Small intestine (tissue), 7 donors: ENCODE measurements around the gene BRD1. TPM values are rescaled to one million over a fixed set of nuclear protein-coding genes. Genes with fewer than 3 reads are reported as not detected.

ENCODE experiments used
- DNase-seq, 2 donors: peaks; one replicate each; pipeline versions ENCODE4 v3.0.0 to v3.0.0-alpha.2; 2013
- FAIRE-seq: peaks from 2 replicates; lab custom pipeline; 2012; peaks lifted over from hg19 to GRCh38; lab: Jason Lieb, UNC
- H3K27ac ChIP-seq, 3 donors: one replicate each; pipeline ENCODE4 v1.5.1; 2013; ENCODE audit warnings: low read length in 2 of 3, mild to moderate bottlenecking in 2 of 3, control low read depth in 1 of 3, inconsistent platforms in 1 of 3, low read depth in 1 of 3, moderate library complexity in 1 of 3
- H3K27me3 ChIP-seq, 3 donors: one replicate each; pipeline ENCODE4 v1.6.1; 2013; ENCODE audit warnings: low read length in 3 of 3, inconsistent platforms in 1 of 3; ENCODE audit not compliant: control insufficient read depth in 3 of 3, insufficient read depth in 3 of 3
- H3K36me3 ChIP-seq, 3 donors: one replicate each; pipeline ENCODE4 v1.6.1; 2013; ENCODE audit warnings: low read length in 3 of 3, inconsistent platforms in 1 of 3, low read depth in 1 of 3, mild to moderate bottlenecking in 1 of 3, moderate library complexity in 1 of 3; ENCODE audit not compliant: control insufficient read depth in 3 of 3, insufficient read depth in 2 of 3
- H3K4me1 ChIP-seq, 3 donors: one replicate each; pipeline ENCODE4 v1.6.1; 2013; ENCODE audit warnings: low read length in 2 of 3, inconsistent platforms in 1 of 3, low read depth in 1 of 3, mild to moderate bottlenecking in 1 of 3, moderate library complexity in 1 of 3; ENCODE audit not compliant: control insufficient read depth in 3 of 3, insufficient read depth in 2 of 3
- H3K4me3 ChIP-seq, 3 donors: one replicate each; pipeline ENCODE4 v1.5.1; 2013; ENCODE audit warnings: low read length in 3 of 3, control low read depth in 1 of 3, inconsistent platforms in 1 of 3, low read depth in 1 of 3, mild to moderate bottlenecking in 1 of 3, moderate library complexity in 1 of 3
- H3K9me3 ChIP-seq, 2 donors: one replicate each; pipeline ENCODE4 v1.6.1; 2013; ENCODE audit warnings: low read depth in 1 of 2, low read length in 1 of 2; ENCODE audit not compliant: control insufficient read depth in 2 of 2, insufficient read depth in 1 of 2
- WGBS, 3 donors: extraction: QIAGEN DNeasy Blood & Tissue Kit; methylation state at CpG; one replicate each; pipeline ENCODE4 v1.1.7; 2013; 5-methylcytosine and 5-hydroxymethylcytosine counted together
- polyA plus RNA-seq, 4 donors: library from polyadenylated mRNA; stranded (reverse) in 3 of 4; unstranded in 1 of 4; fragments of 200-250 nt in 3 of 4; fragments of 120-200 nt in 1 of 4; gene quantifications; one replicate each; pipeline versions ENCODE4 v1.2.1 to v1.2.3, GENCODE V29; 2013
- donor health status: healthy with polysubstance abuse.
- donor health status: control.
- donor health status: control.
- donor health status: Bipolar disorder and iron deficiency.
- donor health status: healthy.

The BRD1 gene
- polyA plus RNA-seq, 4 donors = 18.5 to 33.2 (median 23.9) TPM

DNA sequence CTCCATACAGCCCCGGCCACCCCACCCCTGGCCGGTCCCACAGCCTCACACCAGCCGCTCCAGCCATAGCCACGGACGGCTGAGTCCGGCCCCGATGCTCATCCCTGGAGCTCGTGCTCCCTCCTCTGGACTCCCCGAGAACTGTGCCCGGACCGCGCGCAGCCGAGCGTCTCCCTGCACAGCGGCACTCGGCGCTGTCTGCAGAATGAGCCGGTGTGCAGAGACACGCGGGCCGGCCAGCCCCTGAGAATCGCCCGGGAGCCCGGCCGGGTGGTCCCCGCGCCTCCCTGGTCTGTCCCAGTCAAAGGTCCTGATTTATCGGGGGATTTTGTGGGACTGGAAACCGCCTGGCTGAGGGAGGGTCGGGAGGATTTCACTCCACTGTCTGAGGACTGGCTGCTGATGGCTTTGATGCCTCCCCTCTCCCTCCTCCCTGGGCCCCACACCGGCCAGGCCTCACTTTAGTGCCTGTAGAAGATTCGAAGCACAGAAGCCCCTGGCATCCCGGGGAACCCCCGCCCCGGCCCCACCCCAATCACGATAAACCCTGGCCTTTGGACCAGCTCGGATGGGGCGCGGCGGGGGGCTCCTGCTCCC is 102.7 kb downstream of the BRD1 start:
- Histone ChIP-seq H3K36me3 (no peaks in the 10 kb centered on the region), H3K27ac (no peak overlapping the region), H3K4me1 (no peaks in the 10 kb centered on the region), H3K9me3 (no peaks in the 10 kb centered on the region), H3K27me3 (peaks cover 0 to 7% (median 4%) of the 10 kb centered on the region in 3 donors), H3K4me3 (peak overlapping the region in 1 of 3 donors; percentile 31)
- 4 to 14% (median 13%) methylated on average over 35 to 41 of the region's 41 CpGs for WGBS, 3 donors
- DNase-seq (peak; percentile 32 to 57), FAIRE-seq (no peak)

DNA sequence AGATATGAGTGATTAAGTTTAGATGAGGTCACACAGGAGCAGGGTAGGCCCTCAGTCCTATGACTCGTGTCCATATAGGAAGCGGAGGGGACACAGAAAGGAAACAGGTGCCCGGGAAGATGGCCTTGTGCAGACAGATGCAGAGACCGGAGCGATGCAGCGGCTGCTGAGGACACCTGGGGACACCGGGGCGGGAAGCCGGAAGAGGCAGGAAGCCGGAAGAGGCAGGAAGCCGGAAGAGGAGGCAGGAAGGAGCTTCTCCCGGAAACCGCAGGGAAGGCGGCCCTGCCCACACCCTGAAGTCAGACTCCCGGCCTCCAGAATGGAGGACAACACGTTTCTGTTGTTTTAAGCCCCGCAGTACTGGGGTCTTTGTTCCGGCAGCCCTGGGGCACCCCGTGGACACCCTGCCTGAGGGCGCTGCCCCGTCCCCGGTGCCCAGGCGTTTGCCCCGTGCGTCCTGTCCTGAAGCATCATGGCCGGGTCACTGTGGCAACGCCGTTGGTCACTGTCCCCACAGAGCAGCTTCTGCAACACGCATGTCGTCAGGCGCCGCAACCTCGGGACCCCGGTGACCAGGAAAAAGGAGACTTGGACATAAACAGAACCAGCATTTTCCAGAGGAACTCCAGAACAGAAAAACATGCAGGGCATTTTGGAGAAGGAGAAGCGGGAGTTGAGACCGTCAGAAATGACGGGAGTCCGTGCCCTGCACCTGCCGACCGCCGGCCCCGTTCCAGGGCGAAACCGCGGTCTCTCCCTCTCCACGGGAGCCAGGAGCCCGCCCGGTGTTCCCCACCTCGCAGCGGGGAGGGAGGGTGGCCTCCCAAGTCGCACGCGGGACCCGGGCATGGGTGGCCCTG is 103.4 kb downstream of the BRD1 start:
- Histone ChIP-seq H3K27me3 (peaks cover 0 to 7% (median 4%) of the 10 kb centered on the region in 3 donors), H3K4me3 (peak overlapping the region in 2 of 3 donors; percentile 1 to 31), H3K9me3 (no peaks in the 10 kb centered on the region), H3K36me3 (no peaks in the 10 kb centered on the region), H3K27ac (no peak overlapping the region), H3K4me1 (no peaks in the 10 kb centered on the region)
- 39 to 51% (median 40%) methylated on average over 50 to 54 of the region's 54 CpGs for WGBS, 3 donors
- FAIRE-seq (no peak), DNase-seq (no peak)

DNA sequence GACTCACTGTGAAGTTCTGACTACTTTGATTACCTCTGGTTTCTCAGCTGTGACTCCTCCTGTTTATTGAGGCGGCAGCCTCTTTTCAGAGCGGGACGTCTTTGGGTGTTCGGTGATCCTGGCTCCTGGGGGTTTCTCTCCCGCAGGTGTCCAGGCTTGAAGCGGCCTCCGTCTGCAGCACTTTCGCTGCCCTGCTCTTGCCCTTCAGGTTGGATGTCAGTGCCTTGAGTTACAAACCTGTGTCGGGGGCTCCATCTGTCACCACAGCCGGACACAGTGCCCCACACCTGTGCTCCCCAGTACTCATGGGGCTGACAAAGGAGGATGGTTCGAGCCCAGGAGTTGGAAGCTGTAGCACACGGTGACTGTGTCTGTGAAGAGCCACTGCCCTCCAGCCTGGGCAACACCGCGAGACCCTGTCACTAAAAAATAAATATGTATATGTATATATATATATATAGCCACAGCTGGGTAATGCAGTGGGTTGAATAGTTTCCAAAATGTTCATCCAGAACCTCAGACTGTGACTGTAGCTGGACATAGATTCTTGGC is 104.1 kb downstream of the BRD1 start:
- 85 to 91% (median 90%) methylated on average over 14 of the region's 14 CpGs for WGBS, 3 donors
- no peaks in the 10 kb centered on the region for H3K36me3 ChIP-seq
- DNase-seq (no peak), FAIRE-seq (no peak)
- no peaks in the 10 kb centered on the region for H3K9me3 ChIP-seq
- no peak overlapping the region for H3K4me3 ChIP-seq
- H3K4me1 ChIP-seq = no peaks in the 10 kb centered on the region
- H3K27me3 ChIP-seq = peaks cover 0 to 10% (median 4%) of the 10 kb centered on the region in 3 donors
- H3K27ac ChIP-seq = no peak overlapping the region

Other genes with a start within 250 kb of the BRD1 start
- 10 to 100 TPM in 1 of 4 donors, 1 to 10 TPM in 3; 3.2 to 12.4 (median 5.6) TPM for gene ZBED4, start 26.0 kb upstream of the BRD1 start, polyA plus RNA-seq
- gene ALG12, start 90.6 kb upstream of the BRD1 start, polyA plus RNA-seq = 10 to 100 TPM in 2 of 4 donors, 1 to 10 TPM in 2; 9.4 to 31.6 (median 12.4) TPM
- gene CRELD2, start 90.8 kb upstream of the BRD1 start, polyA plus RNA-seq = 100 to 1,000 TPM in 1 of 4 donors, 10 to 100 TPM in 3; 11.9 to 107 (median 21.8) TPM
- gene PIM3, start 132.9 kb upstream of the BRD1 start, polyA plus RNA-seq = 10 to 100 TPM; 35.7 to 72.2 (median 45.9) TPM
- under 1 TPM in 3 of 4 donors, not detected in 1; 0.27 to 0.65 (median 0.49) TPM for gene IL17REL, start 184.9 kb upstream of the BRD1 start, polyA plus RNA-seq
- not detected for gene TTLL8, start 230.4 kb upstream of the BRD1 start, polyA plus RNA-seq